Activated T-cell treated with anti-CD3 and anti-CD28 coated beads, Interleukin-2, amount 50 U/mL, for 24 hours (primary cell): ENCODE data around the gene UVRAG.
"Not testable (repeated sequence)": the region's sequence is repeated elsewhere in the genome, so short reads cannot be mapped to it uniquely, and the experiment has no call there.

Experiments
- DNase-seq: peaks from one replicate; pipeline ENCODE4 v3.0.0-alpha.2; 2020
- H3K27ac Mint-ChIP-seq: 2 replicates; pipeline ENCODE4 v1.8.0; 2020; ENCODE audit warnings: mild to moderate bottlenecking, mixed read lengths
- H3K27me3 Mint-ChIP-seq: 2 replicates; pipeline ENCODE4 v1.8.0; 2020; ENCODE audit warnings: mixed read lengths
- H3K36me3 Mint-ChIP-seq: 2 replicates; pipeline ENCODE4 v1.8.0; 2020; ENCODE audit warnings: low read depth, mixed read lengths
- H3K4me1 Mint-ChIP-seq: 2 replicates; pipeline ENCODE4 v1.8.0; 2020; ENCODE audit warnings: low read depth, mixed read lengths
- H3K4me3 Mint-ChIP-seq: 2 replicates; pipeline ENCODE4 v1.8.0; 2020; ENCODE audit warnings: mild to moderate bottlenecking, moderate library complexity, mixed read lengths
- H3K9me3 Mint-ChIP-seq: 2 replicates; pipeline ENCODE4 v1.8.0; 2020; ENCODE audit warnings: mixed read lengths

The UVRAG gene

DNA sequence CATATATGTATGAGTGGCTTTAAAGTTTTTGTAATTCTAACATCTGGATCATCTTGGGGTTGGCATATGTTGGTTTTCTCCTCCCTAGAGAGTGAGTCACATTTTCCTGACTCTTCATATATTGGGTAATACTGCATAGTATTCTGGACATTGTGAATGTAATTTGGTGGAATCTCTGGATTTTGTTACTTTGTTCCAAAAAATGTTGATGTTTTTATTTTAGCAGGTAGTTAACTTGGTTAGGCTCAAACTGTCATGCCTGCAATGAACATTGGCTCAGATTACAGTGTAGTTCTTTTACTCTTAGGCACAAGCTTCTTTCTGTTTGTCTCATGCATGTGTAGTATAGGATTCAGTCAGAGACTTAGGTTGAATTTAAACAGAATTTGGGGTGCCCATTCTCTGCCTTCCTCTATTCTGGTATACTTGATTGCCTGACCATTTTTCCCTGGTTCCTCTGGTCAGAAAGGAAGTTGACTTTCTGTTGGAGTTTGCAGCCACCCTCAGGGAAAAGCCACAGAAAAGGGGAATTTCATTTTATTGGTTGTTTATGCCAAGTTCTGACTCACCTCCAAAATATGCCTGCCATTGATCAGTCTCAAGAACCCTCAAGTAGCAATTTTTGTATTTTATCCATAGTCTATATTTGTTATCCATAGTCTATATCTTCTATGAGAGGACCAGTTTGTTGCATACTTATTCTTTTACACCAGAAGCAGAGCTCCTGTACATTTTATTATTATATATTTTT lies 151.7 kb downstream of the UVRAG start:
- peaks cover 18% of the 10 kb centered on the region for H3K4me1 Mint-ChIP-seq
- no peaks in the 10 kb centered on the region for H3K27me3 Mint-ChIP-seq
- H3K36me3 Mint-ChIP-seq, result peaks cover 33% of the 10 kb centered on the region
- DNase-seq, result no peak
- H3K4me3 Mint-ChIP-seq, result no peak overlapping the region
- H3K27ac Mint-ChIP-seq, result no peak overlapping the region
- H3K9me3 Mint-ChIP-seq, result peaks cover 2% of the 10 kb centered on the region

DNA sequence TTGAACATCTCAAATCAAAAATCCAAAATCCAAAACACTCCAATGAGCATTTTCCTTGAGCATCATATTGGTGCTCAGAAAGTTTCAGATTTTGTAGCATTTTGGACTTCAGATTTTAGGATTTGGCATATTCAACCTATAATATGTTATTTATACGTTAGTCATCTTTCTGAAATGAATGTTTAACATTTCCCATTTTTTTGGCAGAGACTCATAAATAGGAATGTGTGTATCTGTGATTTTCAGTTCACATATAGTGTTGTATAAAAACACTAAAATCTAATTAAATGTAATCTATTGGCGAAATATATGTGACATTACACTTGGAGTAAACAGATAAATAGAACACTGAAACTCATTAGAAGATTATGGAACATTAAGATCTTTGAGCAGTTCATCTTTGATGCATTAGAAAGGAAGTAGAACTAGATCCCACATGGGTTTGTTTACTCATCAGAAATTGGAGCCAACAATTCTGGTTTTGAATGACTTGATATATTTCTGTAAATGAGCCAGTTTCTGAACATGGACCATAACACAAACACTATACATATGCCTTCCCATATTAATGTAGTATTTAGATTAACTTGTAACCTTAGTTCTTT lies 153.1 kb downstream of the UVRAG start:
- Mint-ChIP-seq H3K27me3 (no peaks in the 10 kb centered on the region), H3K27ac (no peak overlapping the region), H3K4me1 (peaks cover 18% of the 10 kb centered on the region), H3K9me3 (peaks cover 12% of the 10 kb centered on the region), H3K4me3 (no peak overlapping the region), H3K36me3 (peaks cover 38% of the 10 kb centered on the region)
- DNase-seq, result no peak

DNA sequence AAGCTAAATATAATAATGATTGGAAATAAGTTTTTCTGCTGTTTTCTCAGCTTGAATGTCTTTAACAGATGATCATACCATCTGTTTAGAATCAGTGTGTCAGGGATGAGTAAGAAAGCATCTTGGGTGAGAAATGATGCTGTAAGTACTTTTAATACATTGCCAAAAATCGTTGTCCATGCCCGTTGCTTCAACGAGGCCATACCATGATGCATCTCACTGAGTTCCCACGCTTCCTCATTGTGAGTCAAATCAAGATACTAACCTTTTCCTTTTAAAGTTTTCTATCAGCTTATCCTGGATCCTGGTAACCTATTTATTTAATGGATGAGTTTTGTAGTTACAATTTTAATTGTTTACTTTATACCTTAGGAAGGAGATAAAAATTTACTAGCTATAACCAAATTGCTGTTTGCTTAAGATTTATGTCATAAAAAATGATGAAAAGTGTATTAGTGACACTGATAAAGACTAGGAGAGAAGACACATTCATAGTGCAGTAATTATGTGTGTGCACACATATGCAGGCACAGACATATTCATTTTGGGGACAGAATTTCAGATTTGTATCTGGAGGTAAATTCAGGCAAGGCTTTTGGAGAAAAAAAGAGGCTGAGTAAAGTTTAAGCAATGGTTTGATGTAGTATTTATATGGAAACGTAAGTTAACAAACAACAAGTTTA lies 154.8 kb downstream of the UVRAG start:
- Mint-ChIP-seq H3K9me3 (peaks cover 17% of the 10 kb centered on the region), H3K4me1 (peaks cover 18% of the 10 kb centered on the region), H3K27me3 (no peaks in the 10 kb centered on the region), H3K27ac (no peak overlapping the region), H3K4me3 (no peak overlapping the region), H3K36me3 (peaks cover 39% of the 10 kb centered on the region)
- no peak for DNase-seq

DNA sequence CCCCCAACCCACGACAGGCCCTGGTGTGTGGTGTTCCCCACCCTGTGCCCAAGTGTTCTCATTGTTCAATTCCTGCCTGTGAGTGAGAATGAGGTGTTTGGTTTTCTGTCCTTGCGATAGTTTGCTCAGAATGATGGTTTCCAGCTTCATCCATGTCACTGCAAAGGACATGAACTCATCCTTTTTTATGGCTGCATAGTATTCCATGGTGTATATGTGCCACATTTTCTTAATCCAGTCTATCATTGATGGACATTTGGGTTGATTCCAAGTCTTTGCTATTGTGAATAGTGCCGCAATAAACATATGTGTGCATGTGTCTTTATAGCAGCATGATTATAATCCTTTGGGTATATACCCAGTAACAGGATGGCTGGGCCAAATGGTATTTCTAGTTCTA lies 158.7 kb downstream of the UVRAG start:
- H3K27ac Mint-ChIP-seq, DNase-seq, H3K27me3 Mint-ChIP-seq, H3K4me3 Mint-ChIP-seq: not testable (repeated sequence)
- H3K36me3 Mint-ChIP-seq, result peaks cover 37% of the 10 kb centered on the region
- peaks cover 22% of the 10 kb centered on the region for H3K4me1 Mint-ChIP-seq
- H3K9me3 Mint-ChIP-seq, result peaks cover 17% of the 10 kb centered on the region

DNA sequence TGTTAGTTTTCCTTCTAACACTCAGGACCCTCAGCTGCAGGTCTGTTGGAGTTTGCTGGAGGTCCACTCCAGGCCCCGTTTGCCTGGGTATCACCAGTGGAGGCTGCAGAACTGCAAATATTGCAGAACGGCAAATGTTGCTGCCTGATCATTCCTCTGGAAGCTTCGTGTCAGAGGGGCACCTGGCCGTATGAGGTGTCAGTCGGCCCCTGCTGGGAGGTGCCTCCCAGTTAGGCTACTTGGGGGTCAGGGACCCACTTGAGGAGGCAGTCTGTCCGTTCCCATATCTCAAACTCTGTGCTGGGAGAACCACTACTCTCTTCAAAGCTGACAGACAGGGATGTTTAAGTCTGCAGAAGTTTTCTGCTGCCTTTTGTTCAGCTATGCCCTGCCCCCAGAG lies 164.1 kb downstream of the UVRAG start:
- H3K4me3 Mint-ChIP-seq, H3K9me3 Mint-ChIP-seq, H3K27me3 Mint-ChIP-seq, H3K27ac Mint-ChIP-seq, DNase-seq: not testable (repeated sequence)
- Mint-ChIP-seq H3K36me3 (peaks cover 28% of the 10 kb centered on the region), H3K4me1 (peaks cover 34% of the 10 kb centered on the region)

DNA sequence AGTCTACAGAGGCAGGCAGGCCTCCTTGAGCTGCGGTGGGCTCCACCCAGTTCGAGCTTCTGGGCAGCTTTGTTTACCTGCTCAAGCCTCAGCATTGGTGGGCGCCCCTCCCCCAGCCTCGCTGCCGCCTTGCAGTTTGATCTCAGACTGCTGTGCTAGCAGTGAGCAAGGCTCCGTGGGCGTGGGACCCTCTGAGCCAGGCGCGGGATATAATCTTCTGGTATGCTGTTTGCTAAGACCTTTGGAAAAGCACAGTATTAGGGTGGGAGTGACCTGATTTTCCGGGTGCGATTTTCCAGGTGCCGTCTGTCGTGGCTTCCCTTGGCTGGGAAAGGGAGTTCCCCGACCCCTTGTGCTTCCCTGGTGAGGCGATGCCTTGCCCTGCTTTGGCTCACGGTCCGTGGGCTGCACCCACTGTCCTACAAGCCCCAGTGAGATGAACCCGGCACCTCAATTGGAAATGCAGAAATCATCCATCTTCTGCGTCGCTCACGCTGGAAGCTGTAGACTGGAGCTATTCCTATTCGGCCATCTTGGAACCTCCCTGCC lies 164.5 kb downstream of the UVRAG start:
- H3K9me3 Mint-ChIP-seq, H3K27me3 Mint-ChIP-seq, H3K27ac Mint-ChIP-seq, DNase-seq: not testable (repeated sequence)
- Mint-ChIP-seq H3K4me1 (peaks cover 33% of the 10 kb centered on the region), H3K36me3 (peaks cover 31% of the 10 kb centered on the region), H3K4me3 (peak overlapping the region; percentile 51)

DNA sequence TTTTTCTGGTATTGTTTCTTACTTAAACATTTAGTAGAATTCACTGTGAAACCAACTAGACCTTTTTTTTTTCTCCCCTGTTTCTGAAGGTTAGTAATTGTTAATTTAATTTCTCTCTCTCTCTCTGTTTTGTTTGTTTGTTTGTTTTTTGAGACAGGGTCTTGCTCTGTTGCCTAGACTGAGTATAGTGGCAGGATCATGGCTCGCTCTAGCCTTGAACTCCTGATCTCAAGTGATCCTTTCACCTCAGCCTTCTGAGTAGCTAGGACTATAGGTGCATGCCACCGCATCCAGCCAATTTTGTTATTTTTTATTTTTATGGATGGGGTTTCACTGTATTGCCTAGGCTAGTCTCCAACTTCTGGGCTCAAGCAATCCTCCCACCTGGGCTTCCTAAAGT lies 165.0 kb downstream of the UVRAG start:
- Mint-ChIP-seq H3K27ac (no peak overlapping the region), H3K9me3 (no peaks in the 10 kb centered on the region), H3K4me1 (peaks cover 33% of the 10 kb centered on the region), H3K27me3 (no peaks in the 10 kb centered on the region), H3K4me3 (no peak overlapping the region), H3K36me3 (peaks cover 32% of the 10 kb centered on the region)
- no peak for DNase-seq

DNA sequence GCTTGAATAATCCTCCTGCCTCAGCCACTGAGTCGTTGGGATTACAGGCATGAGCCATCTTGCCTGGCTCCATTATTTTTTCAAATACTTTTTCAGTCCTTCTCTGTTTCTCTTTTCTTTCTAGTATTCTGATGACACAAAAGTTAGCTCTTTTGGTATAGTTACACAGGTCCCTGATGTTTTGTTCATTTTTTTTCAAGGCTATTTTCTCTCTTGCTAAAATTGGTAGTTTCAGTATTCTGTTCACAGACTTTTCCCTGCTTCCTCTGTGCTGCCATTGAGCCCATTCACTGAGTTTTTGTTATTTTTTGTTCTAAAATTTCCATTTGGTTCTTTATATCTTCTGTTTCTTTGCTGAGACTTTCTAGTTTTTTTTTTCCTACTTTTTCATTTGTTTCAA lies 166.5 kb downstream of the UVRAG start:
- Mint-ChIP-seq H3K36me3 (peaks cover 35% of the 10 kb centered on the region), H3K27me3 (no peaks in the 10 kb centered on the region), H3K27ac (peak overlapping the region; percentile 61), H3K4me3 (no peak overlapping the region), H3K9me3 (no peaks in the 10 kb centered on the region), H3K4me1 (peaks cover 31% of the 10 kb centered on the region)
- DNase-seq, result no peak

DNA sequence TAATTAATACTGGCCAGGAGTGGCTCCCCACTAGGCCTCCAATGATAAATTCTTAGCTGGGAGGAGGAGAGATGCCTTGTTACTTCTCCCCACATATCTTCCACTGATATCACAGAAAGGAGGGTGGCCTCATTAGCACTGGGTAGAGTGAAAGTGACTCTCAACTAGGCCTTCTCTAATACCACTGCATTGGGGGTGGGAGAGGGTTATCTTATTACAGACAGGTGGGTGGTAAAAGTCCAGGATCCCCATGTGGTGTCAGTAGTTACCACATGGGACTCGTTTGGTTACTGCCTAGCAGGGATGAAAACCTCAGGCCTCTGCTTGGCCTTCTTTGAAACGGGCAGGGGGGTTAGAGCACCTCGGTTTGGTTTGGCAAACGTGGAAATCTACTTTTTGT lies 167.3 kb downstream of the UVRAG start:
- Mint-ChIP-seq H3K27me3 (no peaks in the 10 kb centered on the region), H3K27ac (no peak overlapping the region), H3K9me3 (no peaks in the 10 kb centered on the region), H3K4me3 (no peak overlapping the region), H3K4me1 (peaks cover 25% of the 10 kb centered on the region), H3K36me3 (peaks cover 35% of the 10 kb centered on the region)
- DNase-seq, result no peak

DNA sequence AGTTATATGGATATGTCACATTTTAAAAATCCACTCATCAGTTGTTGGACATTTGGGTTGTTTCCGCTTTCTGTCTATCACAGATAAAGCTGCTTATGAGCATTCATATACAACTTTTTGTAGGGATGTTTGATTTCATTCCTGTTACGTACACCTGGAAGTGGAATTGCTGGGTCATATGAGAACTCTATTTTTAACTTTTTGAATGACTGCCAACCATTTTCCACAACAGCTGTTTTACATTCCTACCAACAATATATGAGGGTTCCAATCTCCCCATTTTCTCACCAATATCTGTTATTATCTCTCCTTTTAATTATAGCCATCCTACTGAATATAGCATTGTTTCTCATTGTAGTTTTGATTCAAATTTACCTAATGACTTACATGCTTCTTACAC lies 172.0 kb downstream of the UVRAG start:
- H3K36me3 Mint-ChIP-seq, result peaks cover 44% of the 10 kb centered on the region
- peaks cover 15% of the 10 kb centered on the region for H3K4me1 Mint-ChIP-seq
- H3K27me3 Mint-ChIP-seq, result no peaks in the 10 kb centered on the region

DNA sequence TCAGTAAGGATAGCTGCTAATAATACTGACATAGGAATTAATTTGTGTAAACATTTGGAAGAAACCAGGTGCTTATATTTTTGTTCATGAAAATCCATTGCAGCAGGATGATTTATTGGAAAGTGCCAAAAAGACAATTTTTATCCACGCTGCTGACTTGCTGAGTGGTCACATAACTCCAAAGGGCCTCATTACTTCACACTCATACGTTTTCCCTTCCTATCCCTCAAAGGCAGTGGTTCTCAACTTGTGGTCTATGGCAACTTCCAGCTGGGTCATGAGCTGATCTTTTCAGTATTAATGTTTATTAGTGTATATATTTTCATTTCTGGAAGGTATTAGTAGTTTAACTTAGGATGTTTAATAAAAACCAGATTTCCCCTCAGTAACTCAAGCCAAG lies 178.1 kb downstream of the UVRAG start:
- Mint-ChIP-seq H3K4me3 (no peak overlapping the region), H3K9me3 (no peaks in the 10 kb centered on the region), H3K27me3 (no peaks in the 10 kb centered on the region), H3K36me3 (peaks cover 39% of the 10 kb centered on the region), H3K27ac (no peak overlapping the region), H3K4me1 (peaks cover 14% of the 10 kb centered on the region)
- no peak for DNase-seq

More for the DNA sequence above, 172.0 kb downstream of the UVRAG start:
- H3K27ac Mint-ChIP-seq, result no peak overlapping the region
- no peaks in the 10 kb centered on the region for H3K9me3 Mint-ChIP-seq
- H3K4me3 Mint-ChIP-seq, result no peak overlapping the region
- DNase-seq, result no peak

DNA sequence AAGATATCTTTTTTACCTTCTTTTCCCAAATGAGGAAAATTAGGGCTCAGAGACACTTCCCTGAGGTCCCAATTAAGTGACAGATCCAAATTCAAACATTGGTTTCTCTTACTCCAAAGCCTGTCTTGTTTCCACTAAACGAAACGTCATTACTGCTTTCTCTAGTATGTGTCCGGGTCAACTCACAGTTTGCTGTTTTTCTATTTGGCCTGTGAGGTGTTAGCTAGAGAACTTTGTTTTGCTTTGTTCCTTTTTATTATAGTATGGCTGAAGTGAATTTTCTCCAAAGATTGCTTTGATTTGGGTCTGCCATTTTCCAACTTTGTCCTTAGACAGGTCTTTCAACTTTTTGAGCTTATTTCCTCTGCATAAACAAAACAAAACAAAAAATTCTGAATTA lies 179.6 kb downstream of the UVRAG start:
- H3K27ac Mint-ChIP-seq, result no peak overlapping the region
- peaks cover 33% of the 10 kb centered on the region for H3K36me3 Mint-ChIP-seq
- DNase-seq, result no peak
- H3K27me3 Mint-ChIP-seq, result no peaks in the 10 kb centered on the region
- H3K4me3 Mint-ChIP-seq, result no peak overlapping the region
- peaks cover 9% of the 10 kb centered on the region for H3K4me1 Mint-ChIP-seq
- H3K9me3 Mint-ChIP-seq, result peaks cover 5% of the 10 kb centered on the region

DNA sequence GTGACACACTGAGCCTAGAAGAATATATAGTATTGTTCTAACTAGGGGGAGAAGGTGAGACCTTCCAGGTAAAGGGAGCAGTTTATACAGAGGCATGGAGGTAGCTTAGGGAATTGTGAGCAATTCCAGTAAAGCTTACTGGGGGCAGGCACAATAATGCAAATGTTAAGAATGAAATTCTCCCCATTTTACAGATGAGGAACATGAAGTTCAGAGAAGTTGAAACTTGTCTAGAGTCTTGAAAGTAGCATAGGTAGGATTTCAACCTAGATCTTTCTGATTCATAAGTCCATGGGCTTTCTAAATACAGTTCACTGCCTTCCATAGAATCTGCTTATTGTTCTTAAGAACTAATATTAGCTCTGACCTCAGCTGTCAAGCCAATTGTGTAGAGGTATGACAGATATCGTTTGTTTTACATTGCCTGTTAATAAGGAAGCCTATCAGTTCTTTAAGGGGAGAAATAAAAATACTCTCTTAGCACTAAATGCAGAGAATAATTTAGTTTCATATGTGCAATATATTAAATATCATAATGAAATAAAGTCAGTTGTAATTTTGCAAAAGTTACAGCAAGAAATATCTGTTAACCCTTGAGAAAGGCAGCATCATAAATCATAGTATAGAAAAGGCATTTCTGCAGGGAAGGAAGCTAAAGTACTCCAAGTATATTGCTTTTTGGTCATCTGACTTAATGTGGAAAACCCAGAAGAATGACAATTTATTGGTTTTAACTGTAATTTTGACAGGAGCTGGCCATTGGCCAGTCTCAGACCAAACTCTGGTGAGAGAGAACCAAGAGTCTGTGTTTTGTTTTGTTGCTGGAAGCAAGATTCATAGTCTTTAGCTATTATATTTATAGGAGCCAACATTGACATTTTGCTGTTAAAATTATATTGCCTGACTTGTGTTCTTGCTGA lies 181.8 kb downstream of the UVRAG start:
- no peak overlapping the region for H3K4me3 Mint-ChIP-seq
- H3K4me1 Mint-ChIP-seq, result no peaks in the 10 kb centered on the region
- H3K9me3 Mint-ChIP-seq, result peaks cover 23% of the 10 kb centered on the region
- peaks cover 45% of the 10 kb centered on the region for H3K36me3 Mint-ChIP-seq
- no peak for DNase-seq
- no peaks in the 10 kb centered on the region for H3K27me3 Mint-ChIP-seq
- H3K27ac Mint-ChIP-seq, result no peak overlapping the region

DNA sequence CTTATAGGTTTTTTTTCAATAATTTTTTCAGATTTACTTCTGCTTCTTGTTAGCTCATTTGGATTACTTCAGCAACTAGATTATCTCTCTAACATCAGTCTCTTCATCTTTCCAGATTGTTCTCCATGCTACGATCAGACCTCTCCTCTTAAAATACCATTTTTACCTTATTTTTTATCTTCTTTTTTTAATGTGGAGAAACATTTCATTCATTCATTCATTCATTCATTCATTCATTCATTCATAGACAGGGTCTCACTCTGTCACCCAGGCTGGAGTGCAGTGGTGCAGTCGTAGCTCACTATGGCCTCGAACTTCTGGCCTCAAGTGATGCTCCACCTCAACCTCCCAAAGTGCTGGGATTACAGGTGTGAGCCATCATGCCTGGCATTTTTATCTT lies 189.4 kb downstream of the UVRAG start:
- Mint-ChIP-seq H3K27me3 (no peaks in the 10 kb centered on the region), H3K9me3 (peaks cover 18% of the 10 kb centered on the region), H3K36me3 (peaks cover 76% of the 10 kb centered on the region), H3K4me1 (no peaks in the 10 kb centered on the region), H3K4me3 (no peak overlapping the region), H3K27ac (no peak overlapping the region)
- no peak for DNase-seq
